ENCODE results near the gene SPINK9.

The SPINK9 gene

DNA sequence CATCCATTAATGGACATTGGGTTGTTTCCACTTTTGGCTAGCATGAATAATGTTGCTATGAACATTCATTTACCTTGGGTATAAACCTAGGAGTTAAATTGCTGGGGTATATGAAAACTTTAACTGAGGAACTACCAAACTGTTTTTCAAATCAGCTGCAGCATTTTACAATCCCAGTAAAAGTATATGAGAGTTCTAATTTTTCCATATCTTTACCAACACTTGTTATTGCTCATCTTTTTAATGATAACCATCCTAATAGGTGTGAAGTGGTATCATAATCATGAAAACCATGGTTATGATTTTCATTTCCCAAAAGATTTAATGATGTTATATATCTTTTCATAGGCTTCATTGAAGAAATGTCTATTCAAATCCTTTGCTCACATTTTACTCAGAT lies 32.9 kb downstream of the SPINK9 start:
- no peak for DNase-seq (ENCODE audit: low spot score)

DNA sequence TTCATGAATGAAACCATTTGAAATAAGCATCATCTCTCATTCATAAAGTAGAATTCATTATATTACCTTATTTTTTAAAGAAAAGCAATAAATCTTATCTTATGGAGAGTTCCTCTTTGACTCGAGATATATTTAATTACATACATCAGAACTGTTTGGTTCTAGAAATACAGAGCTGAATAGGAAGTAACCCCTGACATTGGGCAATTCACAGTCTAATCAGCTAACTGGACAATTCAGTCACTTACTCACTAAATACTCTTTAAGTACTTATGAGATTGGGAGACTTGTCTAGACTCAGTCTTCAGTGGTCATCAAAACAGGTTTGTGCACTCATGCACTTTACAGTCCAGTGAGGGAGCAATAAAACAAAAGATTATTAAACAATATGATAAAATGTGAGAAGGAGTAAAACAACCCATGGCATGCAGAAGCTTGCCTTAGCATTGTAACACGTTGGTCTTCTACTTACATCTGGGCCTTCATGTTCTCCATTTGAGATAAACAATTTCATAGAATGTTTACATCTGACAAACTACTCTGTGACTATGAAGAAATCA lies 36.9 kb downstream of the SPINK9 start:
- DNase-seq (ENCODE audit: low spot score) = no peak

DNA sequence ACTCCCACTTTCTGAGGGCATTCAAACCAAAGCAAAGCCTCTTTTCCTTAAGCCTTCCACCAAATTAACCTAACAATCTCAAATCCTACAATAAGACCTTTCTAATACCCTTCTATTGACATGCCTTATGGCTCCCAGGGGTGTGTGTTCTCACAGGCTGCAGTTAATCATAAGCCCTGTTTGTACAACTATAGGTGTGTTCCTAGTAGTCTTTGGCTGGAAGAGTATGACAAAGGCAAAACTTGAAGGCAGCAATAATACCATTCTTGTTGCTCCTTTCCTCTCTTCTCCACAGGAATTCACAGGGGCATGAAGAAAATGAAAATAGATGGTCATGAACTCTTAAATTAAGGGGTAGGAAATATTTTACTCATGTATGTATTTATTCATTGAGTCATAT lies 37.5 kb downstream of the SPINK9 start:
- no peak for DNase-seq (ENCODE audit: low spot score)

DNA sequence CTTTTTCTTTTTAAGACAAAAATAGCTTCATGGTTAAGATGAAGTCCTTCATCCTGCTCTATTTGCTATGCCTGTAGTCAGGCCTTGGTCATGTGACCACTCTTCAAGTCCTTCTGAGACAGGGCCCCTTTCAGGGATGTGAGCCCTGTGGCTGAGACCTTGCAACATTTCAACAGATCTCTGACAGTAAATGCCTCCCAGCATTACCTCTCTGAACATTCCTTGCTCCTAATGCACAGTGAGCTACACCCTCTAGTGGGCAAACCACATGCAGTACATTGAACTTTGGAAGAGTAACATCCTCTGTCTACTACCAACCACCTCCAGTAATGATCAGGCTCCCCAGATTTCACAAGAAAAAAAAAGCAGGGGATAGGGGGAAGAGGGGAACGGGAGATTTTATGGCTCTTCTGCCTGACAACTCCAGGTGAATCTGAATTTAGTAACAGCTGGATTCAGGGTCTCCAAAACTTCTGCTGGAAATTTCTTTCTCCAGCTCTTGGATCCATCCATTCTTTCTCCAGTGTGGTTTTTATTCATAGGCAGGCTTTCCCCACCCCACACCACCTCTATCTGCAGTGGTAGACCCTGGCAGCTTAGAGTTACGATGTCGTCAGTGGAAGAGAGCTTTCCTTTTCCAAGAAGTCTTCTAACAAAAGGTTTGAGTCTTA lies 39.5 kb downstream of the SPINK9 start:
- DNase-seq (ENCODE audit: low spot score) = no peak

DNA sequence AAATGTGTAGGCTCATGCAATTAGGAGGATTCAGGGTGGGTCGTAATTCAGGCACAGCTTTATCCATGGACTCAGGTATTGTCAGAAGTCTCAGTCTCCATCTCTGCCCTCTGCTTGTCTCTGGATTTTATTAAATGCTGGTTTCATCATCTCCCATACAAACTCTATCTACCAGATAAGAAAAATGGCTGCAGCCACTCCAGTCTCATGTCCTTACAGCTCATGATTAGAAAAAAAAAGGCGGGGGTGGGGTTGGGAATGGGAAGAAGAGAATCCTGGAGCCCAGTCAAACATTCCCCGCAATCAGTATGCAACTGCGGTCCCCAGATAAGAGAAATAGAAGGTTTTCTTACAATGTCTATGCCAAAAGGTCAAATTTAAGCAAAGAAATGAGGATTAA lies 40.8 kb downstream of the SPINK9 start:
- DNase-seq (ENCODE audit: low spot score) = no peak

DNA sequence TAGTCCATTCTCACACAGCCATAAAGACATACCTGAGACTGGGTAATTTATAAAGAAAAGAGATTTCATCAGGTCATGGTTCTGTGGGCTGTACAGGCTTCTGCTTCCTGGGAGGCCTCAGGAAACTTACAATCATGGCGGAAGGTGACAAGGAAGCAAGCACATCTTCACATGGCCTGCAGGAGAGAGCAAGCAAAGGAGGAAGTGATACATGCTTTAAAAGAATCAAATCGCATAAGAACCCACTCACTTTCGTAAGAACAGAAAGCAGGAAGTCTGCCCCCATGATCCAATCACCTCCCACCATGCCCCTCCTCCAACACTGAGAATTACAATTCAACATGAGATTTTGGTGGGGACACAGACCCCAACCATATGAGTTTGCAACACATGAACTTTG lies 43.3 kb downstream of the SPINK9 start:
- DNase-seq (ENCODE audit: low spot score) = no peak

DNA sequence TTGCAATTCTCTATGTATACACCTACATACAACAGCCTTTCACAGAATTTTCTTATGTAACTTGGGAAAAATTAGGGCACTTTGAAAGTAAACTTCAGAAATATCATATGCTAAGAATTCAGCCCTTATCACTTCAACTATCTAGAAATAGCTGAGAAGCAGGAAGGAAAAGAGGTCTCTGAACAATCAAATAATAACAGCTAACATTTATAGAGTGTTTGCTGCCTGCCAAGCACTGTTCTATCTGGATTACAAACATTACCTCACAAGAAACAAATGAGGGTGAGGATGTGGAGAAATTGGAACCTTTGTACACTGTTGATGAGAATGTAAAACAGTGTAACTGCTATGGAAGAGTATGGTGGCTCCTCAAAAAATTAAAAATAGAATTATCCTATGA lies 44.0 kb downstream of the SPINK9 start:
- DNase-seq (ENCODE audit: low spot score) = no peak

DNA sequence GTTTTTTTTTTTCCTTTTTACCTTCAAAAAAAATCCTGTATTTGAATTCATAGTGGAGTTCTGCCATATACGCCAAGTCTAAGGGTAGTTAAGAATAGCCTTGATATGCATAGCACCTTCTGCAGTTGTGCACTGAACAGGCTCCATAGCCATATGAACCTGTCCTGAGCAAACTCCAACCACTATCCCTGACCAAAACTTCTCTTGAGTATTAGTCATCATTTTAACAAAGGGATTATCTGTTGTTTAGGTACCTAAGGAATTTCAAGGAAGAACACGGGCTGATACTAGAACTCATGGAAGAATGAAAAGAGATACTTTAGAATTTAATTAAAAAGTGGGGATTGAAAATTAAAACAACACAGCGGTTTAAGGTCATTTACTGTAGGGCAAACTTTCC lies 46.5 kb downstream of the SPINK9 start:
- DNase-seq (ENCODE audit: low spot score) = no peak

DNA sequence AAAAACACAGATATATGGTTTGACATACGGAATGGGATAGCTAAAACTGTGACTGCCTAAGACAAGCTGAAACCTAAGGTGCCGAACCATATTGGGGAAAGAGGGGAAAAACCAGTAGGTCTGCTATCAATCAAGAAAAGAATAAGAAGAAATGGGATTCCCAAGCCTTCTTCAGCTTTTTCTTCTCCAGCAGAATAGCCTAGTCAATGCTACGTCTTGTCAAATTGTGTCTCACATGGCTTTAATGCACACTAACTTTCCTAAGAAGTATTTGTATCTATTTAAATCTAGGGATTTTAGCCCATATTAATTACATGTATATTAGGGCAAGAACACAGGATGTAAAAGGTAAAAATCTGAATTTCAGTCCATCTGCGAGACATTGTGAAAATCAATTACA lies 47.6 kb downstream of the SPINK9 start:
- no peak for DNase-seq (ENCODE audit: low spot score)

DNA sequence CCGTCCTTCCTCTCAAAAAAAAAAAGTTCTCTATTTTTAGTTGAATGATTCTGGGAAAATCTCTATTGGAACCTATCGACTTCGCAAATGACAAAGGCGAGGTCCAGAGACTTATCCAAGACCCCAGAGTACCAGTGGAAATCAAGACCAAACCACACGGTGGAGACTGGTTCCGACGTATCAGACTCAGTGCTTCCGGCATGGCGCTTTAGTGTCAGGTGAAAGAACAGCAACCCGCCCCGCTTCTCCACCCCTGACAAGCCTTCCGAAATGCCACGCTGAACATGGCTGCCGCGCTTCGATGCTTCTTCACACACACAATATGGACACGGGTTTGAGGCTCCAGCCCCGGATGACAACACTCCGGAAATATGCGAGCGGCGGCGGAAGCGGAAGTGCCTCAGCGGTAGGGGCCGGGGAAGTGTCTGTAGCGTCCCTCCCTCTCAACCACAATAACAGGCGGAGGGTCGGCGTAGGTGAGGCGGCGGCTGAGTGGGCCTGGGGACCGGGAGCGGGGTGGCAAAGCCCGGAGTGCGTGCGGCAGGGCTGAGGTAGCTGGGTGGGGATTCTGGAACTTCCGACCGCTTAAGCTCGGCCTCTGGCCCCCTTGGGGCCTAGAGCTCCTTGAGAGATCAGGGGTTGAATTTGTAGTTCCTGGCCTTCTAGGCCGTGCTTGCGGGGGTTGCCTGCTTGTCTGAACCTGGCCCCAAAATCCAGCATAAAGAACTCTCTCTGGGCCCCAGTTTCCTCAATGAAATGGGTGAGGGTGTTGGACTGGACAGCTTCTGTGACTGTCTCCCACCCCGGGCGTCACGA lies 48.4 kb downstream of the SPINK9 start, which contains the start of gene FBXO38:
Gene FBXO38 (plus strand): TSS at position 395 of the 816 bp plus-strand sequence. CDS start 10,819 bp downstream, outside the sequence.
- peak; percentile 90 for DNase-seq (ENCODE audit: low spot score)

DNA sequence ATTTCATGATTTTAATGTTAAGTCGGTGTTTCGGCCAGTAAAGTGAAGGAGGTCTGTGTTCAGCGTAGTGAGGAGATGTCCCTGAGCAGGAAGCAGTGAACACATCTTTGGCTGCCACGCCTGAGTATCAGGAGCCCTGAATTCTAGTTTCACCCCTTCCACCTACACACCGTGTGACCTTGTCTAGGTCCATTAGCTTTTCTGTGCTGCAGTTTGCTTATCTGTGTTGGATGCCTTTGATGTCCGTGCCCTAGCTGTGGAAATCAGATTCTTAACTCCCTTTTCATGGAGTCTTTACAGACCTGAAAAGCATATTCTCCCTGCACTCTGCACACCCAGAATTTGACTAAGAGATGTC lies 49.0 kb downstream of the SPINK9 start:
- no peak for DNase-seq (ENCODE audit: low spot score)

DNA sequence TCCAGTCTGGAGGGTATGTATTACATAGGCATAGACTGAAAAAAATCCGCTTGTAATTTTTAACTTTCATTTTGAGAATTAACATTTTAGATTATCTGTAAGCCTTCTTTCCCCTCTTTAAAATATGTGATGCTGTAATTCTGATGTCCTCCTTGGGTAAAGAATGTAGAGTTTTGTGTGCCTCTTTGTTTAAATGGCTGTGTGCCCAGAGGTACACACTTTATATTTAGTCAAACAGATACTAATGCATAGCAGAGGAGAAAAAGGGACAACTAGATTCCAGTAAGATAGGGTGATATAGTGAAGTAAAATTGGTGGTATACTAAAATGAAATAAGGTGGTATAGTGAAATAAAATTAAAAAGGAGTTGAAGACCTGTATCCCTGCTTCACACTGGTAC lies 49.7 kb downstream of the SPINK9 start:
- no peak for DNase-seq (ENCODE audit: low spot score)

DNA sequence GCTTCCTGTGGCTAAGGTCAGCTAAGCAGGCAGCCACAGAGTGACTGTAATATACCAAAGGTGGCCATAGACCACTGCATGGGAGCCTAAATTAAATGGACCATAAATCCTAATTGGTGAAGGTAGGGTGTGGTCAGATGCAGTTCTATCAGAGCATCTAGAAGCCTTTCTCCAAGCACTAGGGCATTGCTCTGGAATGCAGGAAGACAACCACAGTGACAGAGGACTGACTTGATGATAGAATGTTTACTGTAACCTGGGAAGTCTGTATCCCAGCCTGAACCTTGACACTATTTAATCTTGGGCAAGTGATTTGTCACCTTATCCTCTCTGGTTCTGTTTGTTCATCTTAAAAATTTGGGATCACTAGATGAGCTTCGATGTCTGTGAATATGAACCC lies 50.7 kb downstream of the SPINK9 start:
- no peak for DNase-seq (ENCODE audit: low spot score)

DNA sequence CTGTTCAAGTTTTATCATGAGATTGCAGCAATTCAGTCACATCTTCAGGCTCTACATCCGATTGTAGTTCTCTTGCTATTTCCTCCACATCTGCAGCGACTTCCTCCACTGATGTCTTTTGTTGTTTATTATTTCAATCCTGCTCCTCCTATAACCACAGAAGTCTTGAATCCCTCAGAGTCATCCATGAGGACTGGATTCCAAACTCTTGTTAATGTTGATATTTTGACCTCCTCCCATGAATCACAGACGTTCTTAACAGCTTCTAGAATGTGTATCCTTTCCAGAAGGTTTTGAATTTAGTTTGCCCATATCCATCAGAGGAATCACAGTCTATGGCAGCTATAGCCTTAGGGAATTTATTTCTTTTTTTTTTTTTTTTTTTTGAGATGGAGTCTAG lies 52.0 kb downstream of the SPINK9 start:
- peak; percentile 53 for DNase-seq (ENCODE audit: low spot score)

DNA sequence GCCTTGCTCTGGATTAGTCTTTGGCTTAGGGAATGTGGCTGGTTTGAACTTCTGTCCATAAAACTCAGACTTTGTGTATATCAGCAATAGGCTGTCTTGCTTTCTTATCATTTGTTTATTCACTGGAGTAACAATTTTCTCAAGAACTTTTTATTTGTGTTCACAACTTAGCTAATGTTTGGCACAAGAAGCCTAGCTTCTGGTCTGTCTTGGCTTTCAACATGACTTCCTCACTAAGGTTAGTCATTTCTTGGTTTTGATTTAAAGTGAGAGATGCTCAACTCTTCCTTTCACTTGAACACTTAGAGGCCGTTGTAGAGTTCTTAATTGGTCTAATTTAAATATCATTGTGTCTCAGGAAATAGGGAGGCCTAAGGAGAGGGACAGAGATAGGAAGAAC lies 53.3 kb downstream of the SPINK9 start:
- DNase-seq (ENCODE audit: low spot score) = no peak

Measured in hepatic stellate cell (primary cell).